ENCODE results near the gene SPANXN3. TPM values are rescaled to one million over a fixed set of nuclear protein-coding genes. Genes with fewer than 3 reads are reported as not detected.

The SPANXN3 gene
- total and polyA plus RNA-seq, 2 donors (not counting 1 experiment from before 2014, with no cell fraction given): not detected

DNA sequence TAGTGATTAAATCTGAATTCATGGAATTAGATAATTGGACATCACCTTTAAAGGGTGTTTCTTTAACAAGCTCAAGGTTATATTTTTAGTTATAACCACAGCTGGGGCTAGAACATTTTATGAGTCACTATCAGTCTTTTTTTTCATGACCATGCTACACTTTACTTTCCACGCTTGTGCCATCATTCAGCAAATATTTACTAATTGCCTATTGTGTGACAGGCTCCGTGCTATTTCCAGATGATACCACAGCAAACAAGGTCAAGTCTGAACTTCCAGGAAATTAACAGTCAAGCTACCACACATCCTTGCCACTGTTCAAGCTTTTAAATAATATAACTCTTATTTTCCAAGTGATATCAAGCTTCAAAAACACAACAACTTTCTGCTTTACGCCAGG, 16.5 kb downstream of the SPANXN3 start:
- Mint-ChIP-seq H3K4me3 (no peak overlapping the region), H3K27me3 (no peaks in the 10 kb centered on the region), H3K27ac (no peak overlapping the region), H3K9me3 (ENCODE audit: insufficient read depth) (peaks cover 2% of the 10 kb centered on the region), H3K4me1 (no peaks in the 10 kb centered on the region)
- H3K4me1 ChIP-seq (ENCODE audit: control insufficient read depth in 2 of 2, insufficient read depth in 2 of 2, low read length in 2 of 2): no peaks in the 10 kb centered on the region
- TF ChIP-seq, protein P1, sequence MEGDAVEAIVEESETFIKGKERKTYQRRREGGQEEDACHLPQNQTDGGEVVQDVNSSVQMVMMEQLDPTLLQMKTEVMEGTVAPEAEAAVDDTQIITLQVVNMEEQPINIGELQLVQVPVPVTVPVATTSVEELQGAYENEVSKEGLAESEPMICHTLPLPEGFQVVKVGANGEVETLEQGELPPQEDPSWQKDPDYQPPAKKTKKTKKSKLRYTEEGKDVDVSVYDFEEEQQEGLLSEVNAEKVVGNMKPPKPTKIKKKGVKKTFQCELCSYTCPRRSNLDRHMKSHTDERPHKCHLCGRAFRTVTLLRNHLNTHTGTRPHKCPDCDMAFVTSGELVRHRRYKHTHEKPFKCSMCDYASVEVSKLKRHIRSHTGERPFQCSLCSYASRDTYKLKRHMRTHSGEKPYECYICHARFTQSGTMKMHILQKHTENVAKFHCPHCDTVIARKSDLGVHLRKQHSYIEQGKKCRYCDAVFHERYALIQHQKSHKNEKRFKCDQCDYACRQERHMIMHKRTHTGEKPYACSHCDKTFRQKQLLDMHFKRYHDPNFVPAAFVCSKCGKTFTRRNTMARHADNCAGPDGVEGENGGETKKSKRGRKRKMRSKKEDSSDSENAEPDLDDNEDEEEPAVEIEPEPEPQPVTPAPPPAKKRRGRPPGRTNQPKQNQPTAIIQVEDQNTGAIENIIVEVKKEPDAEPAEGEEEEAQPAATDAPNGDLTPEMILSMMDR (IDR thresholded peaks at IDR 0.05): no peak
- TF ChIP-seq EZH2 (IDR thresholded peaks at IDR 0.05; ENCODE audit: borderline replicate concordance, insufficient read depth, low read depth, low read length, poor library complexity, severe bottlenecking): no peak
- DNase-seq (no peak), ATAC-seq (ENCODE audit: low read depth) (no peak)
- H3K79me2 ChIP-seq (ENCODE audit: control insufficient read depth, insufficient read depth, low read length): no peaks in the 10 kb centered on the region
- H3K27ac ChIP-seq (ENCODE audit: low read length in 2 of 2): no peak overlapping the region
- intact Hi-C loops (cut with micrococcal nuclease): no loop called here
- ChIA-PET POLR2A (no interaction called here), CTCF (no interaction called here)
- H3K4me3 ChIP-seq (ENCODE audit: control extremely low read depth in 1 of 5, extremely low read depth in 1 of 5, insufficient read depth in 1 of 5, low read depth in 2 of 5, low read length in 4 of 5): no peak overlapping the region
- no peak overlapping the region for H3K4me2 ChIP-seq (replicated peaks; ENCODE audit: low read depth, low read length, poor library complexity, severe bottlenecking)
- H3K9ac ChIP-seq (ENCODE audit: low read length): no peak overlapping the region
- no peaks in the 10 kb centered on the region for H3K27me3 ChIP-seq (replicated peaks in 1 of 4; ENCODE audit: control extremely low read depth in 1 of 4, control insufficient read depth in 3 of 4, insufficient read depth in 4 of 4, low read length in 3 of 4)
- peaks cover 0 to 7% (median 0%) of the 10 kb centered on the region in 3 donors for H3K9me3 ChIP-seq (ENCODE audit: control extremely low read depth in 1 of 3, control insufficient read depth in 2 of 3, insufficient read depth in 1 of 3, low read length in 2 of 3)
- H4K20me1 ChIP-seq (ENCODE audit: control insufficient read depth, insufficient read depth, low read length, poor library complexity, severe bottlenecking): no peaks in the 10 kb centered on the region
- H2AFZ ChIP-seq (ENCODE audit: insufficient read depth, low read depth, low read length, poor library complexity, severe bottlenecking): no peak overlapping the region
- no peaks in the 10 kb centered on the region for H3K36me3 ChIP-seq (replicated peaks in 1 of 2; ENCODE audit: control extremely low read depth in 1 of 2, control insufficient read depth in 1 of 2, extremely low read depth in 1 of 2, insufficient read depth in 2 of 2, low read length in 1 of 2)
- WGBS (ENCODE audit: insufficient coverage): no CpG with 5 or more reads among the region's 3 CpGs

DNA sequence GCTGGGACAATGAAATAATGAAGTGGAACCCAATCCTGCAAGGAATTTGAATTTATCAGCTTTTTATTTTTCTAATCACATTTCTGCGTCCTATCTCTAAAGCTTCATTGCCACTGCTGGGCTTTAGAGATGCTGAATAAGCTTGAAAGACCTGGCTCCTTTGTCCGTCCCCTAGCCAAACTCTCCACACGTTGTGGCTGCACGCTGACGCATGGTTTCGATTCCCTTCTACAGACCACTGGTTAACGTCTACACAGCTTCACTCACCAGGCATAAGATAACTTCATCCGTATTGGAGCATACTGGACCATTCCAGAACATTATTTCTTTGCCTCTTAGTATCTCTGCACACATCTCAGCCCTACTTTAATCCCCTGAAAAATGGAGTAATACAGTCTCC, 31.2 kb downstream of the SPANXN3 start:
- H3K4me3 Mint-ChIP-seq: no peak overlapping the region
- no peak for ATAC-seq (ENCODE audit: low read depth)

More for the DNA sequence above, 31.2 kb downstream of the SPANXN3 start:
- Histone ChIP-seq H3K27me3 (replicated peaks in 1 of 4; ENCODE audit: control extremely low read depth in 1 of 4, control insufficient read depth in 3 of 4, insufficient read depth in 4 of 4, low read length in 3 of 4) (no peaks in the 10 kb centered on the region), H3K27ac (ENCODE audit: low read length in 2 of 2) (no peak overlapping the region), H4K20me1 (ENCODE audit: control insufficient read depth, insufficient read depth, low read length, poor library complexity, severe bottlenecking) (no peaks in the 10 kb centered on the region), H3K9ac (ENCODE audit: low read length) (no peak overlapping the region), H3K9me3 (ENCODE audit: control extremely low read depth in 1 of 3, control insufficient read depth in 2 of 3, insufficient read depth in 1 of 3, low read length in 2 of 3) (no peaks in the 10 kb centered on the region), H3K4me2 (replicated peaks; ENCODE audit: low read depth, low read length, poor library complexity, severe bottlenecking) (no peak overlapping the region), H3K79me2 (ENCODE audit: control insufficient read depth, insufficient read depth, low read length) (no peaks in the 10 kb centered on the region), H3K4me1 (ENCODE audit: control insufficient read depth in 2 of 2, insufficient read depth in 2 of 2, low read length in 2 of 2) (no peaks in the 10 kb centered on the region), H3K4me3 (ENCODE audit: control extremely low read depth in 1 of 5, extremely low read depth in 1 of 5, insufficient read depth in 1 of 5, low read depth in 2 of 5, low read length in 4 of 5) (no peak overlapping the region), H2AFZ (ENCODE audit: insufficient read depth, low read depth, low read length, poor library complexity, severe bottlenecking) (no peak overlapping the region), H3K36me3 (replicated peaks in 1 of 2; ENCODE audit: control extremely low read depth in 1 of 2, control insufficient read depth in 1 of 2, extremely low read depth in 1 of 2, insufficient read depth in 2 of 2, low read length in 1 of 2) (no peaks in the 10 kb centered on the region)
- intact Hi-C loops (cut with micrococcal nuclease): no loop called here
- TF ChIP-seq, protein P1 (IDR thresholded peaks at IDR 0.05): no peak
- TF ChIP-seq EZH2 (IDR thresholded peaks at IDR 0.05; ENCODE audit: borderline replicate concordance, insufficient read depth, low read depth, low read length, poor library complexity, severe bottlenecking): no peak
- ChIA-PET POLR2A (no interaction called here), CTCF (no interaction called here)
- H3K9me3 Mint-ChIP-seq (ENCODE audit: insufficient read depth): no peaks in the 10 kb centered on the region
- no peak for DNase-seq
- H3K27me3 Mint-ChIP-seq: no peaks in the 10 kb centered on the region
- WGBS (ENCODE audit: insufficient coverage): 100% methylated on average over 3 of the region's 8 CpGs
- H3K4me1 Mint-ChIP-seq: no peaks in the 10 kb centered on the region
- no peak overlapping the region for H3K27ac Mint-ChIP-seq
